ENCODE data around the gene HMGB1. TPM values are rescaled to one million over a fixed set of nuclear protein-coding genes. Genes with fewer than 3 reads are reported as not detected.

The HMGB1 gene
- total and polyA plus RNA-seq, 2 of the 4 experiments (the other 2 are of a cell fraction): 185 to 276 TPM

DNA sequence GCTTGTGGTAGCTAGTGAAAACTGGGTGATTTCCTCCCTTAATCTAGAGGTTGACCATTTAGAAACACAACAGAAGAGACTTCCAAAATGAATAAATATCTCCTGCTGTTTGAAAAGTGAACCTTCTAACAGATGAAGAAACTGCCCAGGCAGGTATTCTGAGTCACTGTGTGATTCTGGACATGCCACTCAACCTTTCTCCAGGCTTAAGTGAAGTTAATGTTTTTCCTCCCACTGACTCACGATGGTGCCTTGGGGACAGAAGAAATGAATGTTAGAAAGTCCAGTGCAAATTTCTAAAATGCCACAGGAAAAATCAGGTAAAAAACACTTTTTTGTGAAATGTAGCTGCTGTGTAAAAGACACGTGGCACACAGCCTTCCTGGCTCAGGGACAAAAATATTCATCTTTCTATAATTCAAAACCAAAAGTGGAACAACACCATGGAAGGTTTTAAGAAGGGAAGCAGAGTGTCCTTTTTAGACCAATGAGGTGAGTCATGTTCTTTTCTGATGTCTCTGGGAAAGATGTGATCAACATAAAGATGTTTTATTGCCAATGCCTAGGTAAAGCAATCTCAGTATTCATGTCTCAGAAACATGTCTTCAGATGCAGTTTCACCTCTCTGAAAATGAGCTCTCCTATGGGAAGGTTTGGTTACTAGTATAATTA is 34.3 kb downstream of the HMGB1 start (continued):
- TF ChIP-seq, protein P1, sequence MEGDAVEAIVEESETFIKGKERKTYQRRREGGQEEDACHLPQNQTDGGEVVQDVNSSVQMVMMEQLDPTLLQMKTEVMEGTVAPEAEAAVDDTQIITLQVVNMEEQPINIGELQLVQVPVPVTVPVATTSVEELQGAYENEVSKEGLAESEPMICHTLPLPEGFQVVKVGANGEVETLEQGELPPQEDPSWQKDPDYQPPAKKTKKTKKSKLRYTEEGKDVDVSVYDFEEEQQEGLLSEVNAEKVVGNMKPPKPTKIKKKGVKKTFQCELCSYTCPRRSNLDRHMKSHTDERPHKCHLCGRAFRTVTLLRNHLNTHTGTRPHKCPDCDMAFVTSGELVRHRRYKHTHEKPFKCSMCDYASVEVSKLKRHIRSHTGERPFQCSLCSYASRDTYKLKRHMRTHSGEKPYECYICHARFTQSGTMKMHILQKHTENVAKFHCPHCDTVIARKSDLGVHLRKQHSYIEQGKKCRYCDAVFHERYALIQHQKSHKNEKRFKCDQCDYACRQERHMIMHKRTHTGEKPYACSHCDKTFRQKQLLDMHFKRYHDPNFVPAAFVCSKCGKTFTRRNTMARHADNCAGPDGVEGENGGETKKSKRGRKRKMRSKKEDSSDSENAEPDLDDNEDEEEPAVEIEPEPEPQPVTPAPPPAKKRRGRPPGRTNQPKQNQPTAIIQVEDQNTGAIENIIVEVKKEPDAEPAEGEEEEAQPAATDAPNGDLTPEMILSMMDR (conservative IDR thresholded peaks at IDR 0.05; ENCODE audit: low read depth, low read length): no peak
